Stimulated activated CD4-positive, alpha-beta T cell treated with anti-CD3 and anti-CD28 coated beads, Interleukin-4, amount 100 ng/mL, for 4 hours (primary cell): ENCODE measurements around the gene AOPEP.
"Not testable (repeated sequence)": the region's sequence is repeated elsewhere in the genome, so short reads cannot be mapped to it uniquely, and the experiment has no call there.

Experiments used
- DNase-seq, 2 experiments: peaks; one replicate each; pipeline ENCODE4 v3.0.0-alpha.2; 2020

The AOPEP gene

DNA sequence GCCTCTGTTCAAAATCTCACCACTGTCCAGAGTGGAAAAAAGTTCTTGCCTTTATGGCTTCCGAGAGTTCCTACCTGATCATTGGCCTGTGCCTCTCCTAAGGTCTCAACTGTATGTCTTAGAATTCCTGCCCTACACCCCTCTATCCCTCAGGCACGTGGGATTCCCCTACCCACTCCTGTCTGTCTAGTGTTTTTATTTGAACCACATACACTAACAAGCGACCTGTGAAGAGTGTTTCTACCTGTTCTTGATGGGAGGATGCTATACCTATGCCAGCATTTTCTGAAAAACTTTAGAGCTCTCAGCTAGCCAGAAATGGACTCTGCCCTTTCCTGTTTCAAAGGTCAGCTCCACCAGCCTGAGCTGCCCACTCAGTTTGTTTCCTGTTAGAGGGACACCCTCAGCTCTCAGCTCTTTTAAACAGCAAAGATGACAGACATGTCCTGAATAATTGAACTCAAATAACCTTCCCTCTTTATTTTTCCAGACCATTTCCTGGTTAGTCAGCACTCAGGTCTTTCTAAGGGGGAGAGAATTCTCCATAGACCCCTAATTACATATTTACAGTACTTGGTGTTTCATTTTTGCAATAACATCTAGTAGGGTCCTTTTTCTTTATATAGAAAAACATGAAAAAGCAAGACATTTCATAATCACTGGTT, 214.8 kb downstream of the AOPEP start:
- no peak for DNase-seq

DNA sequence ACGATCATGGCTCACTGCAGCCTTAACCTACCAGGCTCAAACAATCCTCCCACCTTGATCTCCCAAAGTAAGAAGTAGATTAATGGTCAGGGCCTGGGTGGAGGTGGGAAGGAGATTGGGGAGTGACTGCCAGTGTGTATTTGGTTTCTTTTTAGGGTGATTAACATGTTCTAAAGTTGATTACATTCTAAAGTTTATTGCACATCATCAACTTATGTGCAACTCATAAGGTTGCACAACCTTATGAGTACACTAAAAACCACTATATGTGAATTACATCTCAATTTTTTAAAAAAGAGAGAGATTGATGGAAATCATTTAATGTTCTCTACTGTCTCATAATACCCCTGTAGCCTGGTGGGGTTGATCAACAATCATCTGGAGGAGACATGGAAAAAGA, 218.1 kb downstream of the AOPEP start:
- no peak for DNase-seq

DNA sequence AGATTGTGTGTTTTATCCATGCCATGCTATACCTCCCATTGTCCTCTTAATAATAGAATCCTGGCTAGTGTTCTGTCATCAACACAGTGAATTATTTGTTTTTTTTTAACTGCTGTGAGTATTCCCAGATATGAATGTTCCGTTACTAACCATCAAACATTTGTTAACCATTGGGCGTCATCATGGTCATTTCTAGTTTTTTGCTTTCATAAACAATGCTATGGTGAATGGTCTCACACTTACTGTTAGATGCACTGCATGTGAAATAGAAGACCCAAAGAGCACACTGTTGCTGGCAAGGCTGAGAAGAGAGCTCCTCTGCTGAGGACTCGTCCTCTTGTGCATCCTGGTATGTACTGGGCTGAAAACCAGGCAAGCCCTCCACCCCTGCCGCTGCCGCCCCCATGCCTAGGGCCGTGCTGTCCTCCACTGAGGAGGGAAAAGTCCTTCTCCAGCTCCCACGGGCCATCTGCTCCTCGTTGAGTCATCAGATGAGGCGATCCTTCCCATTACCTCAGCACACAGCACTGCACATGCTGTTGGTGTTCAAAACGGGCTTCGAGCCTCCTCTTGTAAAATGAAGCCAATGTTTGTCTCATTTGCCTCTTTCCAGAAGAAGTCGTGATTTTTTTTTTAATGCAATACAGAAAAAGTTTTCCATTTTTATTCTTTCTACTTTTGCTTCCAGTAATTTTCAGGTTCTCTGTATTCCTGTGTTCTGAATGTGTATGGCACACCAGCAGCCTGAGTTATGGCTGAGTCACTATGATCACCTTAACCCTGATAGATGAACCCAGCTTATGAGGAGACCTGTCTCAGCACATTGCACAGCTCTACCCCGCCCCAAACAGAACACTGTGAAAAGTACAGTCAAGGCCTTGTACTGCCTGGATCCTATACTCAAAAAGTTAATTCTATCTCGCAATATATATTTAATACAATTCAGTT, 219.0 kb downstream of the AOPEP start:
- no peak for DNase-seq

DNA sequence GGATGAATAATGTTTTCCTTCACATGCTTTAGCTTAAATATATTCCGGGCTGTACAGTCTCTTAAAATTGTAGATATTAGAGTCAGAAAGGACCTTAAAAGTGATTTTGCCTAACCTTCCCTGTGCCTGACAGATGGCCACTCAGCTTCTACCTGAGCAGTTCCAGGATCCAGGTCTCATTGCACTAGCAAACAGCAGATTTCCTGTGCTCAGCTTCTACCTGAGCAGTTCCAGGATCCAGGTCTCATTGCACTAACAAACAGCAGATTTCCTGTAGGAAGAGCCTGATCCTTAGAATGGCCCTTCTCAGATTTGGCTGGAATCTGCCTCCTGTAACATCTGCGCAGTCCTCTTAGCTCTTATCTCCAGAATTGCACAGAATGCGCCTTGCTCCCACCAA, 219.8 kb downstream of the AOPEP start:
- no peak for DNase-seq

DNA sequence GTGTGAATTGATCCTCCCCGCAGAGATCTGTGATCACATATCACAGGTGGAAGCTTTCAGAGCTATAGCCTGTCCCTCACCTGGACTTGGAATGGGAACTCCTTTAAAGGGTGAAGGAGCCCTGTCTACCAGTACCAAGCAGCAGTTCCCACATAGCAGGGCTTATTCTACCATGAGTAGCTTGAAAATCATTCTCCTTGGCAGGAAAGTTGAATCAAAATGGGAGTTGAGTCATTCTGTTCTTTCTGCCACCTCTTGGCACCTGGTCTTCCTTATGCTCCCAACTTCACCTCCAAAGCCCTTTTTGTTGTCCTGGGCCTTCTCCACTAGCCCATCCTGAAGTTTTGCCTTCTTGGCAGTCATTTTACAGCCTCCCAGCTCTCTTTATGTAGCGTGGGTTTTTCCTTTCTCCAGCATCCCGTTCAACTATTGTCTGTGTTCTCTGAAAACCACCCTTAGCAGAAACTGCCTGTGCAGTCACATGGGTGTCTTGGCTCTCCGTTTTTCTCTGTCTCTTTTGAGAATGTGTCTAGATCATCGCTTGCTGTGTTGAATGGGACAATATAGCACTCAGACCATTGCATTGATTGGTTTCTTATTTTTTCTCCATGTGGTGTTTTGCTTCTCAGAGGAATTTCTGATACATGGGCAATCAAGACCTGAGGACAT, 222.2 kb downstream of the AOPEP start:
- DNase-seq, result no peak

DNA sequence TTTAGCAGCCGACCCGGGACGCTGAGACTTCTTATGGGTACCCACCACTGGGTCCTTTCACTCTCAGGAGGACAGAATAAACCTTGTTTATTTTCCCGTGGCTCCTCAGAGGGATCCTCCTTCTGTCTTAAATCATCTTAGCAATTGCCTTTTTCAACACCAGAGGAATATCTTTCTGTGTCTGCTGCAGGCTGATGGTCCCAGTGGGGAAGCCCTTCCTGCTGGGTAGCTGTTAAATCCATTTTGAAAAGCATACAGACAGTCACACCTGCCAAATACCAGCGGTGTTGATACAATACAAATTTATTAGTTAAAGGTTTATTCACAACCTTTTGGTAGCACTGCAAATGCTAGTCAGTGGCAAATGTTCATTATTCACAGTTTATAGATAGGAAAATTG, 222.9 kb downstream of the AOPEP start:
- no peak for DNase-seq

DNA sequence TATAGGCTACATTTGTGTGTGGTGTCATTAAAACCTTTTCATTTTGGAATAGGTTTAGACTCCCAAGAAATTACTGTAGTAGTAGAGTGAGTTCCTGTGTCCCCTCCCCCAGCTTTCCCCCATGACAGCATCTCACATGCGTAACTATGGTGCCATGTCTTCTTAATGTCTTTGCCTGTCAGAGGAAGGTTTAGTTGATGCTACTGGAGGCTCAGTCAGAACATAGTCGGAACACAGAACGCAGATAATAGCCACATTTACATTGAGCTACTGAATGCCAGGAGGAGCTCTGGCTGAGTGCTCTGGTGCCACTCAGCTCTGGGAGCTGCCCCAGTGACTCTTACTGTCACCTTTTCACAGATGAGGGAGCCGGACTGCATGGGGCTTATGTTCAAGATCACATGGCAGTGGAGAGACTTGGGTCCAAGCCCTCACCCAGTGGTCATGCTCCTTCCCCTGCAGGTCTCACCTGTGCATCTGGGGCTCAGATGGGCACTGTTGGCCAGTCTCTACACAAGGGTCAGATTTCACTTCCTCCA, 223.6 kb downstream of the AOPEP start:
- DNase-seq, result no peak

DNA sequence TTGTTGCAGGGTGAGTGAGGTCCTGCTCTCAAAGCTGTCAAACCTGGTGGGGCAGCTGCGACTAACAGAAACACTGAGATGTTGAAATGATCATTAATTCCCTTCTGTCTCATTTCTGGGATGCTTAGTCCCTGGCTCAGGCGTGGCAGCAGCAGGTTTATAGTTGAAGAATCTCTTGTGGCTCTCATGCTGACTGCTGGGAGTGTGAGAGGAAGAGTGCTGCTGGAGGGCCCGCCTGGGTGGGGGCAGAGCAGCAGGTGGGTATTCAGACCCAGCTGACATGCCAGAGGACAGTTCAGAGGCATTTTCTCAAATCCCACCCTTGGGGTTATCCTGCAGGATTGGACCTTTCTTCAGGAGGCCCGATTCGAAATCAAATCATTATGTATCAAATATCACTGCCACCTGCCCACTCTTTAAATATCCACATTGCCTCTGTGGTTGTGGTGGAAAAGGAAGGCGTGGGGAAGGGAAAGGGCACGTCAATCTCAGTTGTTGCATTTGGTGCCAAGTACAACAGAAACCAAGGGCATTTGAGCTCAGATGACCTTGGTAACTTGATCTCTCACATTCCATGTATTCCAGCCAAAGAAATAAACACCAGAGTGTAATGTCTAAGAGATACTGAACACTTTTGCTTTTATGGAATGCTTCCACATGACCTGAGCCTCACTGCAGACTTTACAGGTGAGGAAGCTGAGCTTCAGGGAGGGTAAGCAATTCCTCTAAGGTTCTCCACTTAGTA, 224.3 kb downstream of the AOPEP start:
- DNase-seq, result no peak

DNA sequence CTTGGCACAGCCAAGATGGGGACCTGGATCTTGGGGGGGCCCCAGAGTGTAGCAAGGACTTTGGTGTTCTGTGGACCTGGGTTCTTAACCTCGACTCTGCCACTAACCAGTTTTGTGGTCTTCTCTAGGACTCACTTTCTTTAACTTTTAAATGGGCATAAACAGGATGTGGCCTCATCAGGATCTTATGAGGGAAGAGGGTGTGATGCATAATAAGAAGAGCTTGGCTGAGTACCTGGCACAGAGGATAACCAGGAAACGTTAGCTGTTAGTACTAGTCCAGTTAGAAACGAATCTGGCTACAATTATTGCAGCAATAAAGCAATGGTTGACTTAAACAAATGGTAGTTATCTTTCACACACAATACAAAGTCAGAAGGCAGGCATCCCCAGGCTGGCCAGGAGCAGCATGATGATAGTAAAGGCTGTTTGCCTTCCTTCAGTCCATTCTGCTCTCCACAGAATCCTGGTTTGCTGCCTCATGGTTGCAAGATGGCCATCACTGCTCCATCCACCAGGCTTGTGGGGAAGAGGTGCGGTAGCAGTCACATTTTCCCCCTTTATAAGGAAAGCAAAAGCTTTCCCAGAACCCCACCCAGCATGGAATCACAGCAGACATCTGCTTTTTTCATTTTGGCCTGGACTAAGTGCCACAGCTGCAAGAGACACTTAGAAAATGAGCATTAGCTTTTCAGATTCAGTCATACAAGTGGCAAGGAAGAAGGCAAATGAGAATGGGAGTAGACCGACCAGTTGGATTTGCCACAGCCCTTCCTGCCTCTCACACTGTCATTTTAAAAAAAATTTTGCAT, 225.0 kb downstream of the AOPEP start:
- no peak for DNase-seq

DNA sequence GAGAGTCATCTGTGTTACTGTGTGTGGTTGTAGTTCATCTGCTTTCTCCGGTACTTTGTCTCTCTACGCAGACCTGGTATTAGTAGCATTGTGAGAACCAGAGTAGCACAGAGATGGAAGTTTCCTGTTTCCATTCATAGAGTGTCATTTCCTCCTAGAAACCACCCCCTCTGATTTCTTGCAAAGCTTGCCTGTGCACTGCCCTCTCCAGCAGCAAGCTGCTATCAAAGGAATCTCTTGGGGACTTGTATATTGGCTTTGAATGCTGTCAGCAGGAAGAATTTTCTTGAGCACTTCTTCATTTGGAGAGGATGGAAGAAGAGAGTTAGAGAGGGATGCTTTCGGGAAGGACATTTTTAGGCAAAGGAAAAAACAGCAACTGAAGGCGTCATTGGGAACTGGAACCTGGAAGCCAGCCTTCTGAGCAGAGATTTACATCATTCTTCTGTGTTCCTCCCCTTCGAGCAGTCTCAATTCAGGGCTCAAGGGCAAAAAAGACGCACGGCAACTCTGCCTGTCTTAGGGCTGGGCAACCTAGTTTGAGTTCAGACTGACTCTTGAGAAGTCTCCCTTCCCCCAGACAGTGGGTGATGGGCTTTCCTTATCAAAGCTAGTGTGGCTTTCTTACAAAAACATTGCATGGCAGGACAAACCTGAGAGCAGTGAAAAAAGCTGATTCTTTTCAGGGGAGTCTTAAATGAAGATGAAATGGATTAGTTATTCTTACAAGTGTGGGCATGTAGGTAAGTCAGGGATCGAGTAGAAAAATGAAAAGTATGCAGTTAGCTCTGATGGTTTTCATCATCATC, 226.3 kb downstream of the AOPEP start:
- DNase-seq, result no peak

DNA sequence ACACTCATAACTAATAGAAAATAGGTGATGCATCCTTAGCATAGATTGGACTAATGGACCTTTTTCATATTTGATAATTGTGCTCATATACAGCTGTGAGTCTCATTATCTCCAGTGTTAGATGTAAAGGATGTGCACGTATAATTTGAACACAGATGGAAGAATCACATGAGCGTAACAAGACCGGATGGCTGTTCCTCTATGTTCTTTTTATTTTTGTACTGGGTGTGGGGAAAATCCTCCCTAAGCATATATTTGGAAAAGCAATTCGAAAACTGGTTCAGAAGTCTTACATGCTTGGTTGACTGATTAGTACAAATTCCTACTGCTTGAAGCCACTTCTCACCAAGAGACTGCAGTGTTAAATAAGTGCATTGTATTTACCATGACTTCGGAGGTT, 230.2 kb downstream of the AOPEP start:
- no peak for DNase-seq

DNA sequence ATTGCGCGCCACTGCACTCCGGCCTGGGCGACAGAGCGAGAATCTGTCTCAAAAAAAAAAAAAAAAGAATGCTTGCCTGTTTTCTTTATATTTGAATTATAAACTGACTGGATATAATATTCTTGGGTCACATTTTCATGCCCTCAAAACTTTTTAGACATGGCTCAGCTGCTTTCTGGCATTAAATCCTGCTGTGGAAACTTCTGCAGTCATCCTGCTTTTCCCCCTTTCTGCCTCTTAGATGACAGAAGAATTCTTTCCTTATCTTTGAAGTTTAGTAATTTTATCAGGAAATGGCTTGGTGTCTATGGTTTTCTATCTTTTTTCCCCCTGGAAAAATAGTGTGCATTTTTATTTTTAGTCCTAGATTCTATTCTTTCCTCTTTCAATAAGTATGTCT, 234.5 kb downstream of the AOPEP start:
- DNase-seq, result no peak

DNA sequence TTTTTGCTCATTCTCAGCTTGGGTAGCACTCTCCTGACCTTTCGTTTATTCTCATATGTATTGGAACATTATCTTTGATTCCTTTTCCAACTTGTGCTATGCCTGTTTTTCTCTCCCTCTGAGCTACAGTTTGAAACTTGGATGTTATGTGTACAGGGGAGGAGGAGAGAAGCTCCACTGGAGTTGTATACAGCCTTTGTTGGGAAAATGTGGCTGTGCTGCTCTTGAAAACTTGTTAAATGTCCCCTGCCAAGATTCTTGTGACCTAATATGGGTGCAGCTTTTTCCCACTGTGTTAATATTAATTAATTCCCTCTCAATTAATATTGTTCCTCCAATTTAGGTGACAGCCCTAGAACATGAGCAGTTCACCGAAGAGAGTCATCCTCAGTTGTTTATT, 235.4 kb downstream of the AOPEP start:
- DNase-seq, result no peak

DNA sequence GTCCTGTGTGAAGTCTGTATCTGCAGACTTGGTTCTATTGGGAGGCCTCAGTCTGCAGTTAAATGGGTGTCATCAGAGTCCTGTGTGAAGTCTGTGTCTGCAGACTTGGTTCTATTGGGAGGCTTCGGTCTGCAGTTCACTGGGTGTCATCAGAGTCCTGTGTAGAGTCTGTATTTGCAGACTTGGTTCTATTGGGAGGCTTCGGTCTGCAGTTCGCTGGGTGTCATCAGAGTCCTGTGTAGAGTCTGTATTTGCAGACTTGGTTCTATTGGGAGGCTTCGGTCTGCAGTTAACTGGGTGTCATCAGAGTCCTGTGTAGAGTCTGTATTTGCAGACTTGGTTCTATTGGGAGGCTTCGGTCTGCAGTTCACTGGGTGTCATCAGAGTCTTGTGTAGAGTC, 239.1 kb downstream of the AOPEP start:
- not testable (repeated sequence) for DNase-seq

DNA sequence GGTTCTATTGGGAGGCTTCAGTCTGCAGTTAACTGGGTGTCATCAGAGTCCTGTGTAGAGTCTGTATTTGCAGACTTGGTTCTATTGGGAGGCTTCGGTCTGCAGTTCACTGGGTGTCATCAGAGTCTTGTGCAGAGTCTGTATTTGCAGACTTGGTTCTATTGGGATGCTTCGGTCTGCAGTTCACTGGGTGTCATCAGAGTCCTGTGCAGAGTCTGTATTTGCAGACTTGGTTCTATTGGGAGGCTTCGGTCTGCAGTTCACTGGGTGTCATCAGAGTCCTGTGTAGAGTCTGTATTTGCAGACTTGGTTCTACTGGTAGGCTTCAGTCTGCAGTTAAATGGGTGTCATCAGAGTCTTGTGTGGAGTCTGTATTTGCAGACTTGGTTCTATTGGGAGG, 239.5 kb downstream of the AOPEP start:
- DNase-seq, result not testable (repeated sequence)

DNA sequence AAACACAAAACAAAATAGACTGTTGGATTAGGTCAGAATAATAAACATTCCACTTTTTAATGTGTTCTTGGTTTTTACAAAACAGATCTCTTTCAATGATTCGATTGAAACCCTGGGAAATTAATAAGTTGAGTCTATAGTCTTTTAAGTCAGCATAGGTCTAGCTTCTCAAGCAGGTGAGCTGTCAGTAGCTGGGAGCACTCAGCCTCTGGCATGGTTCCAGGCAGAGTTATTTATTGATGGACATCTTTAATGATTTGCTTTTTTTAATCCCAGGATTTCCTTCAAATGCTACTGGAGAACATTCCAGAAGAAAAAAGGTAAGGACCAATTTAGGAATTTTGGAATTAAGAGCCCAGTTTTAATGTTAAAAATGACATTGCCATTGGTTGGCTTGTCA, 241.0 kb downstream of the AOPEP start:
- no peak for DNase-seq

DNA sequence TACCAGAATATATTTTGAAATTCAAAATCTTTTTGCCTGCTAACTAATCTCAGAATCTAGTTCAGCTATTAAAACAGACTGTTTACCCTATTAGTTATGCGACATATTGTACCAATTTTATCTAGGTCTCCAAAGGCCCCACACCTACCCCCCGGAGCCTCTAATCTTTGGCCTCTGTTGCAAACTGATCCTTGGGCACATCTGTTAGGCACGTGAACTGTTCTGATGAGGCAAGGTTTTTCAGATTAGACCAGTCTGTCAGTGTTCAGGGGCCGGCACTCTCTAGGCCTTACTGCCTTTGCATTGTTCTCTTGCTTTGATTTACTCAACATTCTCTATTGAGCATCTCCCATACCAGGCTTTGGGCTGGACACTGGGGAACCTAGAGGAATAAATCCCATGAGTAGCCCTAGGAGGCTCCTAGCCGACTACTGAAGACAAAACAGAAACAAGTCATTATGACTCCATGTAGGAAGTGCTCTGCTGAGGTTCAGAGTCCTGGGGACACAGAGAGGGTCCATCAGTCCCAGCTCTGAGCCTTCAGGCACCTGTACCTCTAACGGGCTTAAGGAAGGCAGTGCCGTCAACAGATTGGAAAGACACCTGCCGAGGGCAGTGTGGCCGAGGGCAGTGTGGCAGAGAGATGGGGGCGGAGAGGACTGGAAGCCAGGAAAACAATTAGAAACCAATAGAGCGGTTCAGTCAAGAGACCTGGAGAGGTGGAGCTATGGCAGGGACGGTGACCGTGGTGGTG, 245.1 kb downstream of the AOPEP start:
- DNase-seq, result no peak

DNA sequence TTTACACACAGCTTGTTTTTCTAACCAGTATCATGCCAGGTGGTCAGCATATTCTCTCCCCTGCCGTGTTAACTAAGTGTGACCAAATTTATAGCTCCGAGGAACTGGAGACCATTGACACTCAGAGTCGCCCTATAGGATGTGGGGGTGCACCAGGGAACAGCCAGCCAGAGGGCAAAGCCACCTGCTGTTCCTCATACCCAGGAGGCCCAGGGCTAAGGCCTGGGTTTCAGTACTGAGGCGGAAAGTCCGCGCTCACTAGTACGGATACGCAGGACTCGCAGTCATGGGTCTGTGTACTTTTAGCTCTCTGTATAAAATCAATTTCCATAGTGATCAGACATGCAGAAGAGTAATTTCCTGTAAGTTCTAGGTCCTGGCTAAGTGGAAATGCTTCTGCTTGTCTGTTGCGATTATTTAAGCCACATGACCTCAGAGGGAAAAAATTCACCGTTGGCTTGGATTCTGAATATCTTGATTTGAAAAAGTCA, 247.0 kb downstream of the AOPEP start:
- DNase-seq, result no peak

DNA sequence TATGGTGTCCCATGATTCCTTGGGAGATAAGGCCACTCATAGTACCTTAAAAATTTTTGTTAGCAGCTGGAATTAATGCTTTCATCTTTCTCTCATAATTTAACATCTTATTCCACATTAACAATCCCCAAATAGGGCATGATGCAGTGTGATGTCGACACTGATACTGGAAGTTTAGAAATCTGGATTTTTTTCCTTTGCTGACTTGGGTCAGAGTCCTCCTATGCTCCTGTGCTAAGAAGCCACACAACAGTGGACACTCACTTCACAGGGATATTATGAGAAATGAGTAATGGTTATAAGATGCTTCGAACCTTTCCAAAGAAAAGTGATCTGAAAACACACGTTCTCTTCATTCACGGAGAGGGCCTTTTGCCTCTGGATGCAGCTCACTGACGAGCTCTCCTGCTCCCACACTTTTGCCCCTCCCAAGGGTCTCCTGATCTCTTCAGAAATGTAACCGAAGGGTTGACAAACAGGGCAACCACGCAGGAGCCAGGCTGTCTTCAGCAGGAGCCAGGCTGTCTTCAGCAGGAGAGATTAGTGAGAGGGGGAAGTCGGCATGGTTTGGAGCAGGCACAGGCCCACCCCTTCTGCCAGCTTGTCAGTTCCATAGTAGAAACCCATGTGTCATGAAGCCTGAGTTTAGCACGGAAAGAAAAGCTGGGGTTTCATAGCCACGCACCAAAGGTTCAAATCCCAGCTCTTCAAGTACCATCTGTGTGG, 247.8 kb downstream of the AOPEP start:
- DNase-seq, result no peak
